Measurements from ENCODE around the gene GSTM4.

DNA sequence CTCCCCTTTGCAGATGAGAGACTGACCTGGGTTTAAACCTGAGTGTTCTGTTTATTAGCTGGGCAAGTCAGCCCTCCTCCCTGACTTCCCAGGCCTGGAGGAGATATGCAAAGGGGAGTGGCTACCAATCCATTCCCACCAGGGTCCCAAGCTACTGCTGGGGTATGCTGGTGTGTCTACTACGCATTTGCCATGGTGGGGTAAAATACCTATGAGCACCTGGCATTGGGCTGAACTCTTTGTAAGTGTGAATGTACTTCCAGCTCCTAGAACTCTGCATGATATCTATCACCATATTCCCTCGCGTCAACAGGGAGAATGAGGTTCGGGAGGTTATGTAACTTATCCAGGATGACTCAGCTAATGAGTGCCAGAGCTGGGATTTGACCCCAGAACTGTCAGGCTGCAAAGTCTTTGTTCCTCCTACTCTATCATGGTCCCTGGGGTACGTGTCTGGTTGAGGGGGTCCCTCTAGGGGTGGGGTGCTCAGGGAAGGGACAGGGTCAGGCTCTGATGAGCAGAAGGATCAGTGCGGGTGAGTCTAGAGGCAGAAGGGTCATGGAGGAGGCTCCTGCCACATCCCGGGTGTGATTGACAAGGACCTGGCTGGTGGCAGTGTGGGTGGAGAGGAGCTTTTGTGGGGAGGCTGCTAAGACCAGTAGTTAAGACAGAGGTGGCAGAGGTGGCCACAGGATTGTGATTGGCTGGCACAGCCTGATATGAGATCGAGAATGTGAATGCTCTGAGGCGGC, 19.5 kb upstream of the GSTM4 start:
- TF ChIP-seq, protein P1, sequence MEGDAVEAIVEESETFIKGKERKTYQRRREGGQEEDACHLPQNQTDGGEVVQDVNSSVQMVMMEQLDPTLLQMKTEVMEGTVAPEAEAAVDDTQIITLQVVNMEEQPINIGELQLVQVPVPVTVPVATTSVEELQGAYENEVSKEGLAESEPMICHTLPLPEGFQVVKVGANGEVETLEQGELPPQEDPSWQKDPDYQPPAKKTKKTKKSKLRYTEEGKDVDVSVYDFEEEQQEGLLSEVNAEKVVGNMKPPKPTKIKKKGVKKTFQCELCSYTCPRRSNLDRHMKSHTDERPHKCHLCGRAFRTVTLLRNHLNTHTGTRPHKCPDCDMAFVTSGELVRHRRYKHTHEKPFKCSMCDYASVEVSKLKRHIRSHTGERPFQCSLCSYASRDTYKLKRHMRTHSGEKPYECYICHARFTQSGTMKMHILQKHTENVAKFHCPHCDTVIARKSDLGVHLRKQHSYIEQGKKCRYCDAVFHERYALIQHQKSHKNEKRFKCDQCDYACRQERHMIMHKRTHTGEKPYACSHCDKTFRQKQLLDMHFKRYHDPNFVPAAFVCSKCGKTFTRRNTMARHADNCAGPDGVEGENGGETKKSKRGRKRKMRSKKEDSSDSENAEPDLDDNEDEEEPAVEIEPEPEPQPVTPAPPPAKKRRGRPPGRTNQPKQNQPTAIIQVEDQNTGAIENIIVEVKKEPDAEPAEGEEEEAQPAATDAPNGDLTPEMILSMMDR (IDR thresholded peaks at IDR 0.05; ENCODE audit: insufficient read depth, low read length) = no peak
- no peak for TF ChIP-seq SPI1 (IDR thresholded peaks at IDR 0.05; ENCODE audit: borderline replicate concordance, low read depth)
